Kidney (tissue), 14 donors: Measurements from ENCODE around the gene FSTL1. TPM values are rescaled to one million over a fixed set of nuclear protein-coding genes. Genes with fewer than 3 reads are reported as not detected.

Experiments used
- DNase-seq, 5 donors: peaks; one replicate each; pipeline ENCODE4 v3.0.0-alpha.2; 2013 to 2020
- FAIRE-seq: peaks from 2 replicates; lab custom pipeline; 2012; peaks lifted over from hg19 to GRCh38; lab: Jason Lieb, UNC
- H3K27ac ChIP-seq, 2 donors: one replicate each; pipeline ENCODE4 v1.7.0; 2013; ENCODE audit warnings: low read depth in 2 of 2, low read length in 2 of 2, inconsistent platforms in 1 of 2
- H3K27me3 ChIP-seq: one replicate; pipeline ENCODE4 v1.7.1; 2013; ENCODE audit warnings: low read length, inconsistent platforms; ENCODE audit not compliant: control insufficient read depth, insufficient read depth
- H3K36me3 ChIP-seq, 3 donors: one replicate each; pipeline versions ENCODE4 v1.7.0 to v1.7.1; 2013; ENCODE audit warnings: low read length in 3 of 3, control low read depth in 1 of 3, inconsistent platforms in 1 of 3; ENCODE audit not compliant: insufficient read depth in 3 of 3, control insufficient read depth in 2 of 3
- H3K4me1 ChIP-seq, 3 donors: one replicate each; pipeline versions ENCODE4 v1.7.0 to v1.7.1; 2013; ENCODE audit warnings: low read length in 3 of 3, inconsistent platforms in 1 of 3, low read depth in 1 of 3; ENCODE audit not compliant: control insufficient read depth in 2 of 3, insufficient read depth in 2 of 3
- H3K4me3 ChIP-seq, 3 donors: one replicate each; pipeline versions ENCODE4 v1.7.0 to v1.8.1; 2013; ENCODE audit warnings: low read length in 3 of 3, control low read depth in 1 of 3, inconsistent platforms in 1 of 3
- H3K9ac ChIP-seq, 3 donors: one replicate each; pipeline versions ENCODE4 v1.7.0 to v1.7.1; 2013; ENCODE audit warnings: low read length in 3 of 3, control low read depth in 1 of 3, inconsistent platforms in 1 of 3
- H3K9me3 ChIP-seq, 3 donors: one replicate each; pipeline versions ENCODE4 v1.7.0 to v1.7.1; 2013; ENCODE audit warnings: low read length in 3 of 3, control low read depth in 1 of 3, inconsistent platforms in 1 of 3; ENCODE audit not compliant: control insufficient read depth in 2 of 3, insufficient read depth in 1 of 3
- CTCF ChIP-seq: IDR thresholded peaks from 3 replicates; pipeline ENCODE4 v1.5.1; 2012; ENCODE audit warnings: mild to moderate bottlenecking, moderate library complexity, borderline replicate concordance; ENCODE audit not compliant: insufficient read depth; ENCODE audit errors: extremely low read depth
- intact Hi-C: fragments of 100-400 bp; cut with DNase I; formaldehyde crosslinking; loops from one replicate; pipeline ENCODE4 v1.11.1; 2022
- polyA plus RNA-seq: library from polyadenylated mRNA; stranded (reverse); fragments of 350-450 nt; fragmentation: Illumina TruSeq; extraction: RNeasy Lipid Tissue Mini Kit (QIAGEN cat#74804); gene quantifications from one replicate; pipeline ENCODE4 v1.2.3, GENCODE V29; 2014; ENCODE audit warnings: low read depth, low replicate concordance; ENCODE audit not compliant: insufficient read depth
- total RNA-seq: library from RNA; stranded (reverse); fragmentation: NEBNext Ultra II Directional; extraction: Animal tissue kit (Norgen Biotek cat#: 25700); gene quantifications from one replicate; pipeline ENCODE4 v1.2.1, GENCODE V29; 2021
- donor health status: control.
- donor health status: control.
- donor health status: control.
- donor health status: control.
- donor health status: control.
- donor health status: DM: yes; HTN: yes; CAD: no.
- donor health status: Normal renal cell carcinoma (clear cell type).

FSTL1 gene
- total and polyA plus RNA-seq, 2 donors from 2014 or later: 31.1 to 193 TPM

- FAIRE-seq (peak; percentile 99), DNase-seq (peak; percentile 94 to 99 (median 98))
- peaks cover 4 to 11% (median 8%) of the 10 kb centered on the region in 3 donors for H3K4me1 ChIP-seq
- TF ChIP-seq CTCF: peak; percentile 91
- no peaks in the 10 kb centered on the region for H3K9me3 ChIP-seq
- peak overlapping the region; percentile 46 to 54 (median 53) for H3K4me3 ChIP-seq
- no peaks in the 10 kb centered on the region for H3K27me3 ChIP-seq
- H3K36me3 ChIP-seq: peaks cover 0 to 5% (median 0%) of the 10 kb centered on the region in 3 donors
- intact Hi-C loops: no loop called here
- peak overlapping the region in 2 of 3 donors; percentile 56 to 65 for H3K9ac ChIP-seq
- H3K27ac ChIP-seq: peak overlapping the region; percentile 52 to 63
Observed at GRCh38 chr3:120417272-120417911, 33.4 kb downstream of the FSTL1 start.

DNA sequence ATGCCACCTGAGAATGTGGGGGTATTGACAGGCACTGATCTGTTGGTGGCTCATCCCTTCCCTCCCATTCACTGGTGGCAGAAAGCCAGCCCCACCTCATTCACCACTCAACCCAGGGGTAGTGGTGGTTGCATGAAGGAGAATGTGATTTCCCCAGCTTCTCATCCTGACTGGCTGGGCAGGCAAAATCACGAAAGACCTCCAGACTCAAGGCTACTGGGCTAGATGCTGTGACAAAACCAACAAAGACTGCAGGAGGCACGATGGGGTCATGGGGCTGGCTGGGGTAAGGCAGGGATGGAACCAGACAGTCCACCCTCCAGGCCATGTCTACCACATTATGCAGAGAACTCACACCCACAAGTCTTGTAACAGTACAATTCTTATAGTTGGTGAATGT lies 33.9 kb downstream of the FSTL1 start:
- no peak for FAIRE-seq
- Histone ChIP-seq H3K27ac (peak overlapping the region in 1 of 2 donors; percentile 52), H3K9ac (peak overlapping the region in 1 of 3 donors; percentile 65), H3K36me3 (peaks cover 0 to 7% (median 1%) of the 10 kb centered on the region in 3 donors), H3K4me3 (peak overlapping the region in 2 of 3 donors; percentile 25 to 50), H3K27me3 (no peaks in the 10 kb centered on the region), H3K4me1 (peaks cover 4 to 11% (median 8%) of the 10 kb centered on the region in 3 donors), H3K9me3 (no peaks in the 10 kb centered on the region)
- intact Hi-C loops: no loop called here
- no peak for TF ChIP-seq CTCF
- DNase-seq: no peak

GRCh38 chr3:120415756-120416155 lies 35.0 kb downstream of the FSTL1 start:
- peaks cover 3 to 18% (median 7%) of the 10 kb centered on the region in 3 donors for H3K36me3 ChIP-seq
- H3K27me3 ChIP-seq: no peaks in the 10 kb centered on the region
- FAIRE-seq: no peak
- DNase-seq: no peak
- no peaks in the 10 kb centered on the region for H3K9me3 ChIP-seq
- H3K9ac ChIP-seq: no peak overlapping the region
- no peak overlapping the region for H3K27ac ChIP-seq
- H3K4me1 ChIP-seq: peaks cover 4 to 11% (median 6%) of the 10 kb centered on the region in 3 donors
- no peak overlapping the region for H3K4me3 ChIP-seq
- no peak for TF ChIP-seq CTCF
- intact Hi-C loops: no loop called here
